T47D (cell line): ENCODE data around the gene RBBP8.

Experiments
- DNase-seq, 2 experiments: peaks; one replicate each; pipeline versions ENCODE4 v3.0.0 to v3.0.0-alpha.2; 2011 to 2012; ENCODE audit warnings: low read depth in 1 of 2, low spot score in 1 of 2
- JUND ChIP-seq: IDR thresholded peaks from 2 replicates; pipeline ENCODE4 v1.6.1; 2012; ENCODE audit warnings: low read depth
- in situ Hi-C: cut with HindIII; loops from 2 replicates; pipeline ENCODE4 v1.10.0; 2016; ENCODE audit warnings: low sequenced_read_pairs, low pct_unique_long_range_greater_than_20kb

The RBBP8 gene

DNA sequence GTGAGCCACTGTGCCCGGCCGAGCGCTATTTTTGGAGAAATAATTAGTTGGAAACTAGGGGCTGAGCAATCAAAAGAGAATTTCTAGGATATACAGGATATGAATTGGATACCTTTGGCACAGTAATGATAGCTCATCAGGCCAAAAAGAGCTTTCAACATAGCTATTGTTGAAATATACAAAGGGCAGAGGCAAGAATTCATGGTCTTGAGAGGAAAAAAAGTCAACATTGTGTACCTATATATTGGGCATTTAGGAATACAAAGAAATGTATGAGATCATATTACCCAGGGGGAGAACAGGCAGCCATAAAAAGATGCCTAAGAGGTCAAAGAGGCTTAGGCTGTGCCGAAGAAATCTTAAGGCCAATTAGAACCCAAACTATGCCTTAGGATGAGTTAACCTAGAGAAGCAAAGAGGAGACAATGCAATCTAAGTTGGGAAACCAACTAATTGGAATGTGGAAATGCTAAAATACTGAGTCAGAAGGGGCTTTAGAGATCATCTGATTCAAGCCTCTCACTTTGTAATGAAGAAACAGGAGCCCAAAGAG lies 99.0 kb downstream of the RBBP8 start:
- in situ Hi-C loops = no loop called here
- no peak for TF ChIP-seq JUND
- no peak for DNase-seq

DNA sequence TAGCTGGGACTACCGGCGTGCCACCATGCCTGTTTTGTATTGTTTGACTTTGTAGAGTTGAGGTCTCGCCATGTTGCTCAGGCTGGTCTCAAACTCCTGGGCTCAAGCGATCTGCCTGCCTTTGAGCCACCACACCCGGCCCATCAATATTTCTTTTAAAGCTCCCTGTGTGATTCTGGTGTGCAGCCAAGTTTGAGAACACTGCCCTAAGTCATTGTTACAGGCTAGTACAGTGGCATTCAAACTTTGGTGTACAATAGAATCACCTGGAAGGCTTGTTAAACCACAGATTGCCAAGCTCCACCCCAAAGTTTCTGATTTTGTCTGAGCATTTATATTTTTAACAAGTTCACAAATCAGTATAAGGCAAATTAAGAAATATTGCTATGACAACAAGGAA lies 99.9 kb downstream of the RBBP8 start:
- TF ChIP-seq JUND = no peak
- DNase-seq = peak in 1 of 2 experiments; percentile 42
- in situ Hi-C loops = no loop called here

GRCh38 chr18:23036660-23037201 lies 103.6 kb downstream of the RBBP8 start:
- DNase-seq = no peak
- in situ Hi-C loops = no loop called here
- no peak for TF ChIP-seq JUND

DNA sequence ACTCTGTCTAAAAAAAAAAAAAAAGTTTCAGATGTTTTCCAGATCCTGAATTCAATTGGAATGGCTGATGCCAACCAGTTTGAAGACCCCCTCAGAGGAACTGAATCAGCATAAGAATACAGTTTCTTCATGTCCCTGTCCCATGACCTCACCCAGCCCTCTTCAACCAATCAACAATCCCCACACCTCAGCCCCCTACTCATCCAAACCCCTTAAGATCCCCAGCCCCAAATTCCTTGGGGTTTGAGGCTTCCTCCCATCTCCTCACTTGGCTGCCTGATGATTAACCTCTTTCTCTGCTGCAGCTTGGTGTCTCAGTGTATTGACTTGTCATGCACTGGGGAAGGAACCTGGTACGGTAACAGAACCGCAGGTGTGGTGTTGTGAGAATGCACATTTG lies 104.5 kb downstream of the RBBP8 start:
- in situ Hi-C loops = no loop called here
- no peak for TF ChIP-seq JUND
- no peak for DNase-seq

GRCh38 chr18:23038712-23039111 lies 105.6 kb downstream of the RBBP8 start:
- TF ChIP-seq JUND = no peak
- peak in 1 of 2 experiments; percentile 49 for DNase-seq
- in situ Hi-C loops = no loop called here

- in situ Hi-C loops = no loop called here
- TF ChIP-seq JUND = no peak
- no peak for DNase-seq
Measured at GRCh38 chr18:23042133-23042532, 109.0 kb downstream of the RBBP8 start.

DNA sequence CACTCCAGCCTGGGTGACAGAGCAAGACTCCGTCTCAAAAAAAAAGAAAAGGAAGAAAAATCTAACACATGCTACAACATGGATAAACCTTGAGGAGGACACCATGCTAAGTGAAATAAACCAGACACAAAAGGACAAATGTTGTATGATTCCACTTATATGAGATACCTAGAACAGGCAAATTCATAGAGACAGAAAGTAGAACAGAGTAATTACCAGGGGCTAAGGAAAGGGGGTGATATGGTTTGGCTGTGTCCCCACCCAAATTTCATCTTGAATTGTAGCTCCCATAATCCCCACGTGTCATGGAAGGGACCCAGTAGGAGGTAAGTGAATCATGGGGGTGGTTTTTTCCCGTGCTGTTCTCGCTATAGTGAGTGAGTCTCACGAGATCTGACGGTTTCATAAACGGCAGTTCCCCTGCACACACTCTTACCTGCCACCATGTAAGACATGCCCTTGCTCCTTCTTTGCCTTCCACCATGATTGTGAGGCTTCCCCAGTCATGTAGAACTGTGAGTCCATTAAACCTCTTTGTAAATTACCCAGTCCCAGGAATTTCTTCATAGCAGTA lies 110.8 kb downstream of the RBBP8 start:
- in situ Hi-C loops = no loop called here
- no peak for TF ChIP-seq JUND
- DNase-seq = no peak

DNA sequence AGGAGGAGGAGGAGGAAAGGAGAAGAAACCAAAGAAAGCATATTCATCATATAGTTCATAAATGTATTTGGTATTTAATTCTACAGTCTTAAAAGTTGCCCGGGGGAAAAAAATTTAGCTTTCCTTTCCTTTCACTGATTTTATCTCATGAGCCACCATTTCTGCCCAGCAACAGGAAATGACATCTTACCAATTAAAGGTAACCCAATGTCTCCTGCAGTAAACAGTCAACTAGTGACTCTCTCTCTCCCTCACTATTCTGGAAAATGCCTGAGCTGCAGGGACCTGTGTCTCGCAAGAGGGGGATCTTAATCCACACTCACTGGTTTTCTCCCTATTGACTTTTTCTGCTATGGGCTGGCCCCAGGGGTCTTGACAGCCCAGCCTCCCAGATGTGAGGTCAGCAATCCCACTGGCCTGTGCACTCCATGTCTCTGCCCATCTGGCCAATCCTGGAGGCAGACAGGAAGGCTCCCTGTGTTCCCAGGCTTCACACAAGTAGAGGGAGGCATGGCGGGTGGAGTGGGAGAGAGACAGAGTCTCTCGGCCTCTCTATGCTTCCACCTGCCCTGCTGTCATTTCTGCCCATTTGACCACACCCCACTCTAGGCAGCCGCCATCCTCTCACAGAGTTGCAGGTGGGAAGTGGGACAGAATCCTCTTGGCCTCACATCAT lies 116.7 kb downstream of the RBBP8 start:
- in situ Hi-C loops = no loop called here
- no peak for TF ChIP-seq JUND

DNA sequence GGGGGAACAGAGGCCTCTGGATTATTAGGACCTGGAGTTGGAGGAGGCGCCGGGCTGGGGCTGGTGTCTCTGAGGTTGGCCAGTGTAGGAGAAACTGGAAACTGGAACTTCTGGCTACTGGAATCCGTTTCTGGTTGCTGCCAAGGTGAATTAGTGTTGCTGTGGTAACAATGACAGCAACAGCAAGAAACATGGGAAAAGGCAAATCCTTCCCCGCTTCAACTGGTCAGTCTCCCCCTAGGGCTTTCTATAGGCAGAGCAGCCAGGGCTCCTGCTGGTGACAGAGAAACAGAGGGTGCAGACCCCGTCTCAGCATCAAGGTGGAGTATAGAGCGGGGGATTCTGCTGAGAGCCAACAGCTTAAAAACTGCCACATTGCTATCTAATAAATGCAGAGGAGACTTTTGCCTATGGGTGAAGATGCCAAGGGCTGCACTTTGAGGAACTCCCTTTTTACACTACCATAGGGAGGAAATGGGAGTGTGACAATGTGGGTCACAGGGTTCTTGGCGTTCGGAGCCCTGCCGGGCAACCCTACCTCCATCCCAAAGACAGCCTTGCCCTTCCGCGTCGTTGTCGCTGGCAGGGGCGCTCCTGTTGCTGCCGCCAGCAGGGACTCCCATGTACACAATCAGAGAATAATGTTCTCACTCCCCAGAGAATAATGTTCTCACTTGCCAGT lies 120.8 kb downstream of the RBBP8 start:
- peak; percentile 26 to 86 for DNase-seq
- in situ Hi-C loops = no loop called here

More for the DNA sequence above, 116.7 kb downstream of the RBBP8 start:
- peak in 1 of 2 experiments; percentile 23 for DNase-seq

DNA sequence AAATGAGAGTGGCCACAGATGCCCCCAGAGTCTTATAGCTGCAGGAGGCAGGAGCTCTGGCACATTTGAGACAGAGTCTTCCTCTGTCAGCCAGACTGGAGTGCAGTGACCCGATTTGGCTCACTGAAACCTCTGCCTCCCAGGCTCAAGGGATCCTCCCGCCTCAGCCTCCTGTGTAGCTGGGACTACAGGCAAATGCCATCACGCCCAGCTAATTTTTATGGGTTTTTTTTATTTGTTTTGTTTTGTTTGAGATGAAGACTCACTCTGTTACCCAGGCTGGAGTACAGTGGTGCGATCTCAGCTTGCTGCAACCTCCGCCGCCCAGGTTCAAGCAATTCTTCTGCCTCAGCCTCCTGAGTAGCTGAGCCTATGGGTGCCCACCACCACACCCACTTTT lies 121.4 kb downstream of the RBBP8 start:
- in situ Hi-C loops = no loop called here
- no peak for DNase-seq
- TF ChIP-seq JUND = no peak

More for the DNA sequence above, 120.8 kb downstream of the RBBP8 start:
- no peak for TF ChIP-seq JUND

DNA sequence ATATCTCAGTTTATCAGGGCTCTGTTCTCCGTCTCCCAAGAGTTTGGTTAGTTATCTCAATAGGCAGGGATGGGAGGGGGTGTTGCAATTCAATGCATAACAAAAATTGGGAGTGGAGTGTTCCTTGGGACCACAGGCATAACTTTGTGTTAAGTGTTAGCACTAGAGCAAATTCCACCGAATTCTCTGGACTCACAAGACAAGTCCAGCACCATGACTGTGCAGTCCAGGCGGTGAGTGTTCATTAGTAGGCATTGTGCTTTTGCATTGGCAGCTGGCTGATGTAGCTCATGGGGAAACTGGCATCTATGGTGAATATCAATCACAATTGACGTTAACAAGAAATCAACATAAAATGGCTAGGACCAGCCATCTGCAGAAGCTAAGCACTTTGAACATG lies 123.2 kb downstream of the RBBP8 start:
- no peak for TF ChIP-seq JUND
- no peak for DNase-seq
- in situ Hi-C loops = no loop called here

DNA sequence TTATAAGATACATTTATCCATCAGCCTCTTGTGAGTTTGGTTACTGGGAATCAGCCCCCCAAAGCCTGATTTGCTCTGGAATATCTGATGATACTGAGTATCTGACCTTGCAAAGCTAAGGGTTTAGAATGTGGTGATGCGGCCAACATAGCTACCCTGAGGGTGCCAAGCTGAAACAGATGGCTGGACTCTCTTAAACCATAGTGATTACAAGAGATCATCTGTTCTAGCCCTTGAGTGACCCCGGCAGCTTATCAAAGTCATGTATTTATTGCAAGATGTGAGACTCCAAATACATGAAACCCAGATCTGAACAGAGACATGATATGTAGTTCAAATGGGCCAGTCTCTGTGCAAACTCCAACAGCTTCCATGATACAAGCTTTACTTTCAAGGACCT lies 124.0 kb downstream of the RBBP8 start:
- no peak for DNase-seq
- in situ Hi-C loops = no loop called here
- TF ChIP-seq JUND = no peak
